DMS53 (cell line): ENCODE results near the gene IFT81.
"Not testable (repeated sequence)": the region's sequence is repeated elsewhere in the genome, so short reads cannot be mapped to it uniquely, and the experiment has no call there.

Source experiments
- DNase-seq: peaks from one replicate; lab custom pipeline; 2025; lab: John Stamatoyannopoulos, UW

The IFT81 gene, protein sequence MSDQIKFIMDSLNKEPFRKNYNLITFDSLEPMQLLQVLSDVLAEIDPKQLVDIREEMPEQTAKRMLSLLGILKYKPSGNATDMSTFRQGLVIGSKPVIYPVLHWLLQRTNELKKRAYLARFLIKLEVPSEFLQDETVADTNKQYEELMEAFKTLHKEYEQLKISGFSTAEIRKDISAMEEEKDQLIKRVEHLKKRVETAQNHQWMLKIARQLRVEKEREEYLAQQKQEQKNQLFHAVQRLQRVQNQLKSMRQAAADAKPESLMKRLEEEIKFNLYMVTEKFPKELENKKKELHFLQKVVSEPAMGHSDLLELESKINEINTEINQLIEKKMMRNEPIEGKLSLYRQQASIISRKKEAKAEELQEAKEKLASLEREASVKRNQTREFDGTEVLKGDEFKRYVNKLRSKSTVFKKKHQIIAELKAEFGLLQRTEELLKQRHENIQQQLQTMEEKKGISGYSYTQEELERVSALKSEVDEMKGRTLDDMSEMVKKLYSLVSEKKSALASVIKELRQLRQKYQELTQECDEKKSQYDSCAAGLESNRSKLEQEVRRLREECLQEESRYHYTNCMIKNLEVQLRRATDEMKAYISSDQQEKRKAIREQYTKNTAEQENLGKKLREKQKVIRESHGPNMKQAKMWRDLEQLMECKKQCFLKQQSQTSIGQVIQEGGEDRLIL

DNA sequence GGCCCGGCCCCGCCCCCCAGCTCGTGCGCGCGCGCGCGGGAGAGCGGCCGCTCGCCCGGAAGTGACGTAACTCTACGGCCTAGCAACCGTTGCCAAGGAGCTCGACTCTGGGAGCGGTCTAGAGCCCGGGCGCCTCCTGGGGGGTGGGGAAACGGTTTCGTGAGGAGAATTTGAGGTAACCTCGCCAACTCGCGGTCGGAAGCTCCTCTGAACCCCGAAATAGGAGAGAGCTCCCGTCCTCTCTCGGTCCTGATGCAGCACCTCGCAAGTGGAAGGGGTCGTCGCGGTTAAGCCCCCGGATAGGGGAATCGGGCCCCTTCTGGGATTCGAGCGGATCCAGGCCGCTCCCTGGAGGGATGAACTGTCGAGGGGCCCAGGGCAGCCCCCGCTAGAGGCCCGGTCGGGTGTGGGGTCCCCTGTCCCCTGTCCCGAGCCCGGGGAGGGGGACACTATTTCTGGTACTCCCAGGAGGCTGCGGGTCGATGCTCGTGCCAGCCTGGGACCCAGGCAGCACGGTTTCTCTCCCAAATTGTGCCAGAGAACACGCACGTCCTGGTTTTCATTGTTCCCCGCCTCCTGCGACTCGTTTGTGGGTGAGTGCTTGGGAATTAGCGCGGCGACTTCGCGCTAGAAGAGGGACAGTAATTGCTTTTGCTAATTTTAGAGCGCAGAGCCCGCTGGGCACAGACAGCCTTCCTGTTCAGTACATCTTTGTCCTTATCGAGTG is at the start of gene IFT81:
Gene IFT81 (plus strand): TSS at position 89 of the 727 bp plus-strand sequence. CDS start 3,024 bp downstream, outside the sequence.
- DNase-seq: peak; percentile 99

DNA sequence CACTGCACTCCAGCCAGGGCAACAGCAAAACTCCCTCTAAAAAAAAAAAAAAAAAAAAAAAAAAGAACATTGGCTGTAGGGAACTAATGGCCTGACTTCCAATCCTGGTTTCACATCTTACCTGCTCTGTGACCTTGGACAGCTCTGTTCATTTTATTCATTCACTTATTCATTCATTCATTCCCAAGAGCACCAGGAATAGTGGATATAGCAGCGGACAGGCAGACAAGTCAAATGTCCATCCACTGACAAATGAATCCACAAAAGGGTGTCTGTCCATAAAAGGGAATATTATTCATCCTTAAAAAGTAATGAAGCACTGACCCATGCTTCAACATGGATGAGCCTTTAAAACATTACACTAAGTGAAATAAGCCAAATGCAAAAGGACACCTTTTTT is 48.3 kb upstream of the IFT81 start:
- DNase-seq: no peak

DNA sequence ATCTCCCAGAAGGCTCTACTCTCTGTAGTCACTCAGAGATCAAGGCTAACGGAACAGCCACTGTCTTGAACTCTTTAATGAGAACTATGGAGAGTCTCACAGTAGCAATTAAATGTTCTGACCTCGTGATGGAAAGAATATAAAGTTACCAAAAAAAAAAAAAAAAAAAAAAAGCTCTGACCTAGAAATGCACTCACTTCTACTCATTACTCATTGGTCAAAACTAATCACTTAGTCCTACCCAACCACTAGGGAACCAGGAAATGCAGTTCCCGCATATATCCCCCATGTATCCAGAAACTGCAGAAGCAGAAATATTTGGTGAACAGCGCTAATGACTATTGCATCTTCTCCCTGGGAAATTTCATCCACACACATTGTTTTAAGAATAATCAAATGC is 46.4 kb upstream of the IFT81 start:
- DNase-seq: no peak

DNA sequence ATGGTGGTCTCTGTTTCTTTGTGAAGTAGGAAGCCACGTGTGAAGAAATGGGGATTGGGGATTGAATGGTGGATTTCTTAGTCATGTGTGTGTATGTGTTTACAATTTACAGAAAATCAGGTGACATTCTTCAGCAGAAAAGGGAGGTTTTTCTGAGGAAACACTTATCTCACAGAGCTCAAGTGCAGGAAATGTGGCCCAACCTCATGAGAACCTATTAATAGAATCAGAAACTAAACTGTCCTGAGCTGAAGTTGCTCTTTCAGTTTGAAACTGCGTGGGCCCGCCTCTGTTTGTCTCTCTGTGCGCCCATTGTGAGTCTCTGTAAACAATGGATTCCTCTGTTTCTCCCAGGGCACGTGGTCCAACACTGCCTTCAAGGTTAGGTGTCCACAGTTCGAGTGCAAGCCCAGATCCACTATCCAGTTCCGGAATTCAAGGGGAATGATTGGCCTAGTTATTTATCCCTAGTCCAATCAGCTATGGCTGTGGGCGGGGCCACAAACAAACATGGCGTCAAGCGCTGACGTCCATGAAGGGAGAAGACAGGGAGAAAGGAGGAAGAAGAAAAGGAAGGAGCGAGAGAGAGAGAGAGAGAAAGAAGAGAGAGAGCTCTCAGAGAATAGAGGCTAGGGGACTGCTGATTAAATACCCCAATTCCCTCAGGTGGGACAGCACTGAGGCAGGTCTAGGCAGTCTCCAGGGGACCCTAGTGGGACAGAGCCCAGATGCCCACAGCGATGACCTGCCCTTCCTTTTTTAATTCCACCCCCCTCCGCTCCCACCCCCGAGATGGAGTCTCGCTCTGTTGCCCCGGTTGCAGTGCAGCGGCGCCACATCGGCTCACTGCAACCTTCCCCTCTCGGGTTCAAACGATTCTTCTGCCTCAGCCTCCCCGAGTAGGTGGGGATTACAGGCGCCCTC is 44.4 kb upstream of the IFT81 start:
- DNase-seq: peak; percentile 96

DNA sequence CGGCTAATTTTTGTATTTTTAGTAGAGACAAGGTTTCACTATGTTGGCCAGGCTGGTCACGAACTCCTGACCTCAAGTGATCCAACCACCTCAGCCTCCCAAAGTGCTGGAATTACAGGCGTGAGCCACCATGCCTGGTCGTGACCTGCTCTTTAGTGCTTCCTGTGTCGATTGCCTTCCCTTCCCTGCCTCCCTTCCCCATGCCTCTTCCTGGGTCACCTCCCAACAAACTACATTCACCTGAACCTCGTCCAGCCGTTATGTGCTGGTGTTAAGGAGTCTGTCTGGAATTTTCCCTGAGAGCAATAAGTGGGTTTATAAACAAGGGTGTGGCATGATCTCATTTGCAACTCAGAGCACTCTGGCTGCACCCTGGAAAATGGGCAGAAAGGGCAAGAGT is 43.7 kb upstream of the IFT81 start:
- no peak for DNase-seq

DNA sequence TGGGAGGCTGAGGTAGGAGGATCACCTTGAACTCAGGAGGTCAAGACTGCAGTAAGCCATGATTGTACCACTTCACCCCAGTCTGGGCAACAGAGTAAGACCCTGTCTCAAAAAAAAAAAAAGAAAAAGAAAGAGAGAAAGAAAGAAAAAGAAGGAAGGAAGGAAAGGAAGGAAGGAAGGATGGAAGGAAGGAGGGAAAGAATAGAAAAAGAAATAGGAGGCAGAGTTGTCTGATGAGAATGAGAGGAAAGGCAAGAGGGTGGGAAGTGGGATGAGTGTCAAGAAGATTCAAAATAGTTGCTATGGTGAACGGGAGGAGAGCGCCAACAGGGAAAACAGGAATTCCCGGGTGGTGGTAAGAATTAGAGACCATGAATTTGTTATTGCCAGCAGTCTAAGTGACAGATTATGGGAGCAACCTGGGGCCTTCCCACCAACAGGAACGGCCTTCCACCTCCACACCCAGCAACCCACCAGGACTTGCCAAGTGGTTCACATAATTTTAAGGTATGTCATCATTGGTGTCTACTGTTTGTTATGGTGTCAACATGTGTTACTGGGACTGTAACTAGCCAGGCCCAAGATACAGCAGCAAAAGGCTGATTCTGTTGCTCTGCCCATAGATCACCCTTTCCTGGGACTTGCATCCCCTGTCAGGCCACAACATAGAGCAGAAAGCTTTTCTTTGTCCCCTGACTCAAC is 39.7 kb upstream of the IFT81 start:
- no peak for DNase-seq

DNA sequence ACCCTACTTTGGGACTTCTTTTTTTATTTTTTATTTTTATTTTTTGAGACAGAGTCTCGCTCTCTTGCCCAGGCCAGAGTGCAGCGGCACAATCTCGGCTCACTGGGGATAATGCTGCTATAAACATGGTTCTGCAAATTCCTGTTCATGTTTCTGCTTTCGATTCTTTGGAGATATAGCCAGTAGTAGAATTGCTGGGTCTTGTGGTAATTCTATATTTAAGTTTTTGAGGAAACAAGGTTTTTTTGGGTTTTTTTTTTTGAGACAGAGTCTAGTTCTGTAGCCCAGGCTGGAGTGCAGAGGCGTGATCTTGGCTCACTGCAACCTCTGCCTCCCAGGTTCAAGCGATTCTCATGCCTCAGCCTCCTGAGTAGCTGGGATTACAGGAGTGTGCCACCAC is 35.9 kb upstream of the IFT81 start:
- DNase-seq: not testable (repeated sequence)

DNA sequence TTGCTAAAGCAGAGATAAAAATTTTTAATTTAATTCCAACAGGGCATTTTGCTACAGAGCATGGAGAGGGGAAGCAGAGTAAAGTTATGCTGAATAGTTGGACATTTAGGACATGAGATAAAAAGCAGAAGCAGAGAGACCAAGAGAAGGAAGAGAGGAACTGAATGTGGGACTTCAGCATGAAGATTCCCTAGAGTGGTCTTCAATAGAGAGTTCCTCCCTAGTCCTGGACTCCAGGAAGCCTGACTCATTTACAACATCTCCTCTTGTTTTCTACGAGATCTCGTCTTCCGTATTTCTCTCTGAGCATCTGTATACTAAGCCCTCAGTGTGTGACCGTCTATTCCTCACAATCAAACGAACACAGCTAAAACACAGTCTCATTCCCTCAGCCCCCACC is 35.2 kb upstream of the IFT81 start:
- no peak for DNase-seq

DNA sequence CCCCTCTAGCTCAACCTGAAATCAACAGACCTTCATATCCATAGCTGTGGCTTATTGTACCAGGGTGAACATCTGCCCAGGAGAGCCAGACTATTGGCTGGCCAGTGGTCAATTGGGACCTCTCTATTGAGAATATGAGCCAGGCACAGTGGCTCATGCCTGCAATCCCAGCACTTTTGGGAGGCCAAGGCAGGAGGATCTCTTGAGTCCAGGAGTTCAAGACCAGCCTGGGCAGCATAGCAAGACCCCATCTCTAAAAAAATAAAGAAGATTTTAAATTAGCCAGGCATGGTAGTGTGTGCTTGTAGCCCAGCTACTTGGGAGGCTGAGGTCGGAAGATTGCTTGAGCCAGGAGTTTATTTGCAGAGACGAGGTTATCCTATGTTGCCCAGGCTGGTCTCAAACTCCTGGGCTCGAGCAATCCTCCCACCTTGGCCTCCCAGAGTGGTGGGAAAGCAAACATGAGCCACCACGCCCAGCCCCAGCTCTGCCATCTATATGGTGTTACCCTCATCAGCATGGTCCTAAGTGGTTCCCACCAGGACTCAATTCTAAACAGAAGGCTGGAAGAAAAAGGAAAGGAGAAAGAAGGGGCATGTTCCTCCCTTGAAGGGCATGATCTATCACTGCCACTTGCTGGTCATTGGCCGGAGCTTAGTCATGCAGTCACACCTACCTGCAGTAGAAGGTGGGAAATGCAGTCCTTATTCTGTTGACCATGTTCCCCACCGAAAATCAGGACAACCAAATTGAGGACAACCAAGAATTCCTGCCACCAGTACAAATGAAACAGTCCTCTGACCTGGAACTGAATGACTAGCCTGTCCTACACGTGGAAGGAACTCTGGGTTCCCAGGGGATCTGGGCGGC is 33.7 kb upstream of the IFT81 start:
- DNase-seq: no peak

DNA sequence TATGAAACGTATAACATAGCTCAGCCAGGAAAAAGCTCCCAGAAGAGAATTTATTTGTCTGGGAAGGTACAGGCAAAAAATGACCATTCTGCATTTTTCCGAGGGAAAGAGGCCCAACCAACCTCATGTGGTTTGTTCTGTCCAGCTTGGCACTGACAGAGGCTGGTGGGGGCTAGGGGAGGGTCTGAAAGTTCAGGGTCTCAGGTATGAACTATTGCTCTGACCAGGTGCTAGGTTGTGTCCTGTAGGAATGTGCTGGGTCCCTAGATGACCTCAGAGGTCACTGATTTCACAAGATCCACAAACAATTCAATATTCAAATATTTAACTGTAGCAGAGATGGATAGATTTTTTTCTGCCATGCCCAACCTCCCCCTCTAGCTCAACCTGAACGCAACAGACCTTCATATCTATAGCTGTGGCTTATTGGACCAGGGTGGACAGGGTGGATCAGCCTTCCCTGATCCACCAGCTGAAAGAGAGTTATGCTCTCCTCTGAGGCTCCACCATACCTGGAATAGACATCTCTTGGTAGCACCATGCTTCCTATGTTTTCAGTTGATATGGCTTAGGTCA is 32.9 kb upstream of the IFT81 start:
- no peak for DNase-seq

DNA sequence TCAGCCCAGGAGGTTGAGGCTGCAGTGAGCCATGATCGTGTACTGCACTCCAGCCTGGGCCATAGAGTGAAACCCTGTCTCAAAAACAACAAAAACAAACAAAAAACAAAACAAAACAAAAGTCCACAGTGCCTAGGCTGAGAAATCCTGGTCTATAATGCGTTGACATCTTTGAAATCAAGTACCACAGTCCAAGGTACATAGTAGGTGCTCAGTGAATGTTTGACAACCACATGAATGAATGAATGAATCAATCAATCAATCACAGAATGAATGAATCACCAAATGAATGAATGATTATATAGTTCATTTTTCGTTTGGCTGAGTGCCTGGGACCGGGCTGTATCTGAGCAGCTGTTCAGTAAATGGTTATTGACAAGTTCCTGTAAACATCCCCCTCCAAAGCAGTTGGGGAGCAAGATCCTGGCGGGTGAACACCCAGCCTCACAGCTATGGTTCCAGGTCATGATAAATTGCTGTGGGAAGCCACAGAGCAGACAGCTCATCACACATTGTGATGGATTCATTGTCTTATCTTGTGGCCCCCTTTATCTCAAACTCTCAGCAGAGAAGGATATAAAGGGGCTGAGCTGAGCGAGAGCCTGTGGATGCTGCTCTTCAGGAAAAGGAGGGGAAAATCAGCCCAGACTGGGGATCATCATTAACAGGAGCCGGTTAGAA is 30.4 kb upstream of the IFT81 start:
- no peak for DNase-seq

DNA sequence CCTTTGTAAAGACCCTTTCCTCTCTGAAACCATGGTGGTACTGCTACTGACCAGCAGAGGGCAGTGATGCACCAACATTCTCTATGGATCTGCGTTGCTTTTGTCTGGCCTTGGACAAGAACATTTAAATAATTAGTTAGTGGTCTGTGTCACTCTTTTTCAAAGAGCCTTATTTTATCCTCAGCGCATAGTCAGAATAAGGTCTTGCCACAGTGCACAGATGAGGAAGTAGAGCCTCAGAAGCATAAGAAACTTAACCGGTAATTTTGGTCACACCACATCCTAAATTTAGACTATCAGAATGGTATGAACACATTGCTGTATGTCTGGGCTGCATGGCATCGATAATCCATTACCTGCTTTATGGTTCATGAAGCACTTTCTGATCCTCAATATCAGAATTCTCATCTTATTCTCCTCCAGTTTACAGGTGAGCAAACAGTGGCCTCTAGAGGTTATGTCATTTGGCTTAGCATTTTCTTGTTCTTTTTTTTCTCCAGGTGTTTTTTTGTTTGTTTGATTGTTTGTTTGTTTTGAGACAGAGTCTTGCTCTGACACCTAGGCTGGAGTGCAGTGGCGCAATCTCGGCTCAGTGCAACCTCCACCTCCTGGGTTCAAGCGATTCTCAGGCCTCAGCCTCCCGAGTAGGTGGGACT is 23.7 kb upstream of the IFT81 start:
- DNase-seq: peak; percentile 87

DNA sequence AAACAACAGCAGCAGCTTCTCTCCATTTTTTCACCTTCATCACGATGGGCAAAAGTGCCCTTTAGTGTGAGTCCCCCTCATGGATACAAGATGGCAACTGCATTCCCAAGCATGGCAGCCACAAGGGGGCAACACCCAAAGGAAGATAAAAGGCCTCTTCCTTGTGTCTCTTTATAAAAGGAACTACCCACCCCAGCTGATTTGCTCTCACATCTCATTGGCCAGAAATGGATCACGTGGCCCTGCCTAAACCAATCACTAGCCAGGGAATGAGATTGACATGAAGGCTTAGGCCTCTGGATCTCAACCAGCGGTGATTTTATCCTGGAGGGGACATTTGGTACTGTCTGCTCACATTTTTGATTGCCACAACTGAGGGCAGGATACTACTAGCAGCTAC is 21.9 kb upstream of the IFT81 start:
- peak; percentile 89 for DNase-seq

DNA sequence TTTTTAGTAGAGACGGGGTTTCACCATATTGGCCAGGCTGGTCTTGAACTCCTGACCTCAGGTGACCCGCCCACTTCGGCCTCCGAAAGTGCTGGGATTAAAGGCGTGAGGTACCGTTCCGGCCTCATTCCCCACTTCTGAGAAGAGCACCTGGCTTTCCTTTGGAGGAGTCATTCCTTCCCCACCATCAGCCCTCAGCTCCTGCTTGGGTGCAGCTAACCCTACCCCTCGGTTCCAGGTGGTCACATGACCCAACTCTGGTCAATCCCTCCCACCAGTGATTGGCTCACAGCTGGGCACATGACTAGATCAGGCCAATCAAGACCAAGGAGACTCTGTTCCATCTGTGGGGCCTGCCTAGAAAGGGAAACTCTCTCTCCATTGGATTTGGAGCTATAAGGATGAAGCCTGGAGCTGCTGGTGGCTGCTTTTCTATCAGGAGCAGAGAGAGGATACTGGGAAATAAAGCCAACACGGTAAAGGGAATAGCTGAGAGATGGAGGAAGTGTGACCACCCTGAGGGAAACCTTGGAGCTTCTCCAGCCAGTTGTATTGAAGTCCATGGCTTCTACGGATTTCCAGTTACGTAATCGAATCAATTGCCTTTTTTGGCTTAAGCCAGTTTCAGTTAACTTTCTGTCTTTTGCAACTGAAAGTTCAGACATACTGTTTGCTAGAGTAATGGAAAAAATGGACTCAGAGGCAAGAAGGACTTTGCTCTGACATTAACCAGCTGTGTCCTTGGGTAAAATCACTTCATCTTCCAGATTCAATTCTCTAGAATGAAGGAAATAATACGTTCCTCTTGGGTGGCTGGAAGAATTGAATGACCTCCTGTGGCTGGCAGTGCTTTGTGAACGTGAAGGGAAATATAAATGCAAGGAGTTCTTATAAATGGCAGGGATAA is 19.7 kb upstream of the IFT81 start:
- DNase-seq: no peak

DNA sequence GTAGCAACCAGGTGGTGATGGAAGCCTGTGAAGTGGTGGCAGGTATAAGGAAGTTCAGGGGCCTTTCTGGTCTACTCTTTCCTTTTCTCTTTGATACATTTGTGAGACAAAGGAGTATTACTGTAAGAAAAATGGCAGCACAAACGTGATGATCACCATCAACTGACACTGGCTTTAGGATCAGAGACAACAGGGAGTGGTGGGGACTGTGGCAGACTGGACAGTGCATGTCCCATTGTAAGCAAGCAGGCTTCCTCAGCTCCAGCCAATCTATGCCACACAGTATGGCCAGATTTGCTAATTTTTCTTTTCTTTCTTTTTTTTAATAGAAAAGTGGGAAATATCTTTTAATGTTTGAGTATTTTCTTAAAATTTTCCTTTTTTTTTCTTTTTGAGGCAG is 19.0 kb upstream of the IFT81 start:
- no peak for DNase-seq

DNA sequence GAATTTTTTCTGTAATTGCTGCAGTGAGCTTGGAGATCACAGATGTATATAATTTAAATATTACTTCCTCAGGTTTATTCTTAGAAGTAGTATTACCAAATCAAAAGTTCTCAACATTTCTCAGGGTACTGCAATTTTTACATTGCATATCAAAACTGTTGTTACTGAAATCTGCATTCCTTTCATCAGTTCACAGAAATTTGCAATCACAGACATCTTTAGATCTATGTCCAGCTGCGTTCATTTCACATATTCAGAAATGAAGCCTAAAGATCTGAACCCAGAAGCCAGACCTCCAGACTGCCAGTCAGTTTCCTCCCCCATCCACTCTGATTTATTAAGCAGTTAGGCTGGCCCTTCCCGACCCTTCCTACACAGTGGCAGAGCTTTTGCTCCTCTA is 18.2 kb upstream of the IFT81 start:
- DNase-seq: no peak
